GM13977 (cell line): ENCODE results near the gene MTMR6.
A peak's percentile ranks its signal among the peaks of the same experiment; 100 is the strongest.
"Not testable (repeated sequence)": the region's sequence is repeated elsewhere in the genome, so short reads cannot be mapped to it uniquely, and the experiment has no call there.

Experiments used
- DNase-seq: peaks from one replicate; pipeline ENCODE4 v3.0.0; 2012; ENCODE audit warnings: low spot score
- CTCF ChIP-seq: IDR thresholded peaks from 2 replicates; pipeline ENCODE4 v1.5.1; 2012; ENCODE audit warnings: mild to moderate bottlenecking, control low read depth; ENCODE audit not compliant: insufficient read depth; ENCODE audit errors: extremely low read depth, missing control alignments
- in situ Hi-C: fragments of 300-500 bp; cut with MboI; formaldehyde crosslinking; loops from one replicate; pipeline ENCODE4 v1.12.0; 2022; ENCODE audit warnings: low sequenced_read_pairs, low pct_unique_long_range_greater_than_20kb, mixed read lengths, inconsistent platforms; ENCODE audit not compliant: unreplicated experiment

Gene MTMR6

GRCh38 chr13:25286969-25287961, at the start of gene MTMR6:
Gene MTMR6 (minus strand): TSS chr13:25287488. CDS start chr13:25287247, 241 bp downstream.
- DNase-seq, result peak; percentile 96
- in situ Hi-C loops, result no loop called here
- peak; percentile 96 for TF ChIP-seq CTCF

- in situ Hi-C loops, result no loop called here
- DNase-seq, result no peak
- TF ChIP-seq CTCF, result no peak
Observed at GRCh38 chr13:25335856-25336255, 48.6 kb upstream of the MTMR6 start.

GRCh38 chr13:25330541-25330940, 43.3 kb upstream of the MTMR6 start:
- in situ Hi-C loops, result no loop called here
- DNase-seq, result no peak
- no peak for TF ChIP-seq CTCF

GRCh38 chr13:25329706-25330105, 42.4 kb upstream of the MTMR6 start:
- no peak for DNase-seq
- no peak for TF ChIP-seq CTCF
- in situ Hi-C loops, result no loop called here

- in situ Hi-C loops, result no loop called here
- DNase-seq, result no peak
- no peak for TF ChIP-seq CTCF
Observed at GRCh38 chr13:25324100-25324499, 36.8 kb upstream of the MTMR6 start.

GRCh38 chr13:25319771-25320170, 32.5 kb upstream of the MTMR6 start:
- DNase-seq, result no peak
- no peak for TF ChIP-seq CTCF
- in situ Hi-C loops, result no loop called here

- in situ Hi-C loops, DNase-seq: not testable (repeated sequence)
Observed at GRCh38 chr13:25318946-25319345, 31.7 kb upstream of the MTMR6 start.
